SIG-M5 treated with dmso at 0.1 percent for 504 hours (cell line): Measurements from ENCODE around the gene USP5.
A peak's percentile ranks its signal among the peaks of the same experiment; 100 is the strongest.
"Not testable (repeated sequence)": the region's sequence is repeated elsewhere in the genome, so short reads cannot be mapped to it uniquely, and the experiment has no call there.

Experiments used
- DNase-seq: peaks from one replicate; lab custom pipeline; 2025; ENCODE audit not compliant: unreplicated experiment; lab: John Stamatoyannopoulos, UW

USP5 gene

GRCh38 chr12:6884539-6884938 is 32.6 kb downstream of the USP5 start:
- DNase-seq: no peak

- DNase-seq: not testable (repeated sequence)
Measured at GRCh38 chr12:6886206-6886999, 34.5 kb downstream of the USP5 start.

DNA sequence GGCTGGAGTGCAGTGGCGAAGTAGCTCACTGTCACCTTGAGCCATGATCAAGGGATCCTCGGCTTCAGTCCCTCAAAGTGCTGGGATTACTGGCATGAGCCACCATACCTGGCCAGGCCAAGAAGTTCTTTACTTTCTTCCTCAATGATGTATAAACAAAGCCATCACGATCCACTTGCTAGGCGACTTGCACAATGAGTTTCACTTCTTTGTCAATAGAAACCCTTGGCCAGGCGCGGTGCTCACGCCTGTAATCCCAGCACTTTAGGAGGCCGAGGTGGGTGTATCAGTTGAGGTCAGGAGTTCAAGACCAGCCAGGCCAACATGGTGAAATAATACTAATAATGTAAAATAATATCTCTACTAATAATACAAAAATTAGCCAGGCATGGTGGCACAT is 35.5 kb downstream of the USP5 start:
- DNase-seq: peak; percentile 76

DNA sequence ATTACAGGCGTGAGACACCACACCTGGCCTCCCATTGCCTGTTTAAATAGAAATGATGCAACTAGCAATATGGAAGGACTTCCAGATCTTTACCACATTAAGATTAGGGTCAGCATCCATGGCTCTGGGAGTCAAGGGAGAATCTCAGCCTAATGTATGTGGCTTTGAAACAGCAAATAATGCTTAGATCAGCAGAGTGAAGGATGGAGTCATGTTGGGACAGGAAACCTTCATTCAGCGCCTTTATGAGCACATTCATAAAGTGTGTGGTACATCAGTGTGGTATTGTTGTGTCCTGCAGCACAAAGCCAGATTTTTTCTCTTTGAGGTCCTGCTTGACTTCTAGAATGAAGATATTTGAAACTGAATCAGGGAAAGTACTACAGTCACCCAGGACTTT is 36.4 kb downstream of the USP5 start:
- DNase-seq: no peak

DNA sequence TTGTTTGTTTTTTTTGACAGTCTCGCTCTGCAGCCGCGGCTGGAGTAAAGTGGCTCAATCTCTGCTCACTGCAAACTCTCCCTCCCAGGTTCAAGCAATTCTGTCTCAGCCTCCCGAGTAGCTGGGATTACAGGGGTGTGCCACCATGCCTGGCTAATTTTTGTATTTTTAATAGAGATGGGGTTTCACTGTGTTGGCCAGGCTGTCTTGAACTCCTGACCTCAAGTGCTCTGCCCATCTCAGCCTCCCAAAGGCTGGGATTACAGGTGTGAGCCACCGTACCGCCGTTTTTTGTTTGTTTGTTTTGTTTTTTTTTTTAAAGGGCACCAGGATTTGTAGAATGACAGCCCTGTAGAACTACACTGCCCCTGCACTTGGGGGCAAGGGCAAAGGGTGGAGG is 36.8 kb downstream of the USP5 start:
- not testable (repeated sequence) for DNase-seq

GRCh38 chr12:6889775-6890573 is 38.0 kb downstream of the USP5 start:
- not testable (repeated sequence) for DNase-seq

GRCh38 chr12:6890789-6891645 is 39.1 kb downstream of the USP5 start:
- DNase-seq: peak; percentile 95

DNA sequence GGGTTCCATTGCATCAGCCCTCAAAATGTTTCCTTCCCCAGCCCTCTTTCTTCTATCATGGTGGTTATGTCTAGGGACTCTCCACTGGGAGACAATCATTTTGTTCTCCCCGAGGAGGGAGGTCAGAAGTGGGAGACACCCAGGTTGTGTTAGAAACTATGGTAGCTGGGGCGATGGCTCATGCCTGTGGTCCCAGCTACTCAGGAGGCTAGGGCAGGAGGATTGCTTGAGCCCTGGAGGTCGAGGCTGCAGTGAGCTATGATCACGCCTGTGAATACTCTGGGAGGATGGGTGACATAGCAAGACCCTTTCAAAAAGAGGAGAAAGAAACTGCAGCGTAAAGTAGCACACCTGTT is 39.7 kb downstream of the USP5 start:
- no peak for DNase-seq

- DNase-seq: not testable (repeated sequence)
Measured at GRCh38 chr12:6892683-6893082, 40.7 kb downstream of the USP5 start.

- DNase-seq: no peak
Measured at GRCh38 chr12:6894321-6894720, 42.4 kb downstream of the USP5 start.

DNA sequence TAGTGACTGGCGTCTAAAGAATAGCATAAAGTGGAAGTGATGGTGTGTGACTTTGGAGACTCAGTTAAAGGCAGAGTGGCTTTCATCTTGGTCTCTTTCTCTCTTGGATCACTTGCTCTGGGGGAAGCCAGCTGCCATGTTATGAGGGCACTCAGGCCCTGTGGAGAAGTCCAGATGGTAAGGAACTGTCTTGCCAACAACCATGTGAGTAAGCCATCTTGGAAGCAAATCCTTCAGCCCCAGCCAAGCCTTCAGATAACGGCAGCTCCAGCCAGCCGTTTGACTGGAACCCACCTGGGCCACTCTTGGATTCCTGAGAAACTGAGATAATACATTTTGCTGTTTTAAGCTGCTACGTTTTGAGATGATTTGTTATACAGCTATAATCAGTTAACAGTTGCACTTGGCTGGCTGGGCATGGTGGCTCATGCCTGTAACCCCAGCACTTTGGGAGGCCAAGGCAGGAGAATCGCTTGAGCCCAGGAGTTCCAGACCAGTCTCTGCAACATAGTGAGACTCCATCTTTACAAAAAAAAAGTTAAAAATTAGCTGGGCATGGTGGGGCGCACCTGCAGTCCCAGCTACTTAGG is 45.0 kb downstream of the USP5 start:
- DNase-seq: no peak

GRCh38 chr12:6899427-6899826 is 47.5 kb downstream of the USP5 start:
- DNase-seq: no peak

DNA sequence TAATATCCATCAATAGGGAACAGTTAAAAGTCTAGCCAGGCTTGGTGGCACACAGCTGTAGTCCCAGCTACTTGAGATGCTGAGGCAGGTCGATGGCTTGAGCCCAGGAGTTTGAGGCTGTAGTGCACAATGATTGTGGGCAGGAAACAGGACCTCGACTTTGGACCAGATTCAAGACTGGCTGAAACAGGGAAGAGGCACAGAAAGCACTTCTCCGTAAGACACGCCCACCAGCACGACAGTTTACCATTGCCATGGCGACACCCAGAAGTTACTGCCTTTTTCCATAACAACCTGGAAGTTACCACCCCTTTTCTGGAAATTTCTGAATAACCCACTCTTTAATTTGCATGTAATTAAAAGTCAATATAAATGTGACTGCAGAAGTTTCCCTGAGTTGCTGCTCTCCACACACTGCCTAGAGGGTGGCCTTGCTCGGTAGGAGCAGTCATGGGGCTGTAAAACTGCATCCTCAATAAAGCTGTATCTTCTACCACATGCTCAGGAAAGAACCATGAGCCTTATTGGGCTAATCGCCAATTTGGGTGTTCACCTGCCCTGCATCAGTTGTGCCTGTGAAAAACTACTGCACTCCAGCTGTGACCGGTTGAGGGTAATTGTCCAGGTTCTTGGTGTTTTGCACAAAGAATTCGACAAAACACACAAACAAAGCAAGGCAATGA is 48.0 kb downstream of the USP5 start:
- peak; percentile 62 for DNase-seq

GRCh38 chr12:6902448-6902847 is 50.5 kb downstream of the USP5 start:
- no peak for DNase-seq

- DNase-seq: no peak
Measured at GRCh38 chr12:6903722-6904121, 51.8 kb downstream of the USP5 start.

DNA sequence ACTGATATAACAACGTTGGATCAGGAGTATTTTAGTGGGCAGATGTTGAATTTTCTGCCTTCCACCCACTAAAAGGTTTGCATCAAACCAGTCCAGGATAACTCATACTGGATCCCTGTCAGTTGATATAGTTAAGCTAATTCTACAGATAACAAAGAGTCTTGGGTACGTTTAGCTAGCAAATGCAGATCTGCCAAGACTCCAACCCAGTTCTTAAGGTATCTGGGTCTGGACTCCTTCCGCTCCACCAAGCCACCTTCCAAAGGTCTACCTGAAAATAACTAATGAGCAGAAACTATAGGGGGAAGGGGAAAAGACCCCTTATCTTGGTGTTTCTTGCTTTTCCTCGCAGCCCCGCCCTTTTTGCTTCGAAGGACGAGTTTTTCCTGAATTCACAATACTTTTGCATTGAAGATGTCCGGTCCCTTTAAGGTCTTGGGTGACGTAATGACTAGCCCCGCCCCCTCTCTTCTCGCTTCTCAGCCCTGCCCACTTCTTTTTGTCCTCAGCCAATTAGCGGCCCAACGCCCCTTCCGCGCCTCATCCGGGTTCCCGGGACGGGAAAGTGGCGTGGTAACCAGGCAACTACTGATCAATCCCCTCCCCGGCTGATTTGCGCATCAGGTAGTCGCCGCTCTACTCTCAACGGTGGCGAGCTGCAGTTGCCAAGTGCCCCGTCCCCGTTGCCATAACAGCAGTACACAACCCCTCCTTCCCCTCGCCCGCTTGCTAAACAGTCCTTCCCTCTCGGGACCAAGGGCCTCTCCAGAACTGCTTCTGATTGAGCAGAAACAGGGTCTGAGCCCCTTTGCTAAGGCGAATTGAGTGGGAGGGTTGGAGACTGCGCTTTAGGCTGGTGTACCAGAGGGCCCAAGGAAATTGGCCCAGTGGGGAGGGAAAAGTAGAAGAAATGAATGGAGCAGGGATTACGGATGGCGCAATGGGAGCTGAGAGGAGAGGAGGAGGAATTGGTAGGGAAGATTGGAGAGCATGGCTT is 52.6 kb downstream of the USP5 start, which contains the start of gene LRRC23:
TSS of gene LRRC23 (plus strand) at position 543 of the 997 bp plus-strand sequence. CDS start 812 bp downstream, outside the sequence.
- peak; percentile 97 for DNase-seq

DNA sequence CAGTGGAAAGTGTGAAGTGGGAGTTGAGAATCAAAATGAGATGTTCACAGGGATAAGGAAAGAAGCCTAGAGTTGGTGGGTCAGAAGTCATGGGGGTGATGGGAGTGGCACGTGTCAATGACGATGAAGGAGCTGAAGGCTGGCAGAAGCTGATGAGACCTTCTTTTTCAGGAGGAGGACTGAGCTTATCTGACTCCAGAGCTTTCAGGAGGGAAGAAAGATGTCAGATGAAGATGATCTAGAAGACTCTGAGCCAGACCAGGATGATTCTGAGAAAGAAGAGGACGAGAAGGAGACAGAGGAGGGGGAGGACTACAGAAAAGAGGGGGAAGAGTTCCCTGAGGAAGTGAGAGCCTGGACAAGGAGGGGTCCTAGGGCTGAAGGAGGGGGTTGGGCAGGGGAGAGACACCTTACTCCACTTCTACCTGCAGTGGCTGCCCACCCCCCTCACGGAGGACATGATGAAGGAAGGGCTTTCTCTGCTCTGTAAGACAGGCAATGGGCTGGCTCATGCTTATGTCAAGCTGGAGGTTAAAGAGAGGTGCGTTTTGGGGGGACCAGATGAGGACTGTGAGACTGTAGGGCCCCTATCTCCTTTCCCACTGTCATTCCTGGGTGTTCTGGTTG is 53.6 kb downstream of the USP5 start:
- no peak for DNase-seq

DNA sequence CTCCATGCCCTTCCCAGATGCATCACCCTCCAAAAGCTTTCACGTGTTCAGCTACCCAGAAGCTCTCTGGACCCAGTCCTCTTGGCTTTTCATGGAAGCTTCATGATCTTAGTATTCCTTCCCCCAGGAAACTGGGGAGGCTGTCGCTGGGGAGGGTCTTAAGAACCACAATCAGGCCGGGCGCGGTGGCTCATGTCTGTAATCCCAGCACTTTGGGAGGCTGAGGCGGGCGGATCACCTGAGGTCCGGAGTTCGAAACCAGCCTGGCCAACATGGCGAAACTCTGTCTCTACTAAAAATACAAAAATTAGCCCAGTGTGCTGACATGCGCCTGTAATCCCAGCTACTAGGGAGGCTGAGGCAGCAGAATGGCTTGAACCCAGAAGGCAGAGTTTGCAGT is 56.2 kb downstream of the USP5 start:
- DNase-seq: not testable (repeated sequence)
